Neural cell (in vitro differentiated cells): ENCODE measurements around the gene RAD51B. TPM values are rescaled to one million over a fixed set of nuclear protein-coding genes. Genes with fewer than 3 reads are reported as not detected.

Experiments used
- H2AFZ ChIP-seq: fragments of 200-600, 300-800 bp; sonication (generic), shearing (Covaris generic); 2 replicates; pipeline ENCODE4 v1.6.0; 2014; ENCODE audit warnings: low read depth, mild to moderate bottlenecking, antibody characterized with exemption, low read length, moderate library complexity
- H3F3A ChIP-seq: fragments of 200-600 bp; shearing (Covaris generic); 2 replicates; pipeline ENCODE4 v1.6.1; 2016; ENCODE audit warnings: mild to moderate bottlenecking, moderate library complexity, mixed read lengths, antibody characterized with exemption, low read length; ENCODE audit not compliant: insufficient read depth, poor library complexity, severe bottlenecking
- H3K27ac ChIP-seq: fragments of 200-600, 300-800 bp; sonication (generic), shearing (Covaris generic); 2 replicates; pipeline ENCODE4 v1.5.1; 2014; ENCODE audit warnings: mild to moderate bottlenecking, low read length, moderate library complexity
- H3K27me3 ChIP-seq: fragments of 300-800, 200-600 bp; sonication (generic), shearing (Covaris generic); 2 replicates; pipeline ENCODE4 v1.6.0; 2014; ENCODE audit warnings: mild to moderate bottlenecking, low read depth, low read length, moderate library complexity; ENCODE audit not compliant: insufficient read depth
- H3K36me3 ChIP-seq: fragments of 300-800, 200-600 bp; sonication (generic), shearing (Covaris generic); 2 replicates; pipeline ENCODE4 v1.5.1; 2014; ENCODE audit warnings: mild to moderate bottlenecking, antibody characterized with exemption, low read length, moderate library complexity; ENCODE audit not compliant: insufficient read depth
- H3K4me2 ChIP-seq: fragments of 300-800, 200-600 bp; sonication (generic), shearing (Covaris generic); 2 replicates; pipeline ENCODE4 v1.6.0; 2014; ENCODE audit warnings: mild to moderate bottlenecking, low read length
- H3K4me3 ChIP-seq: fragments of 300-800, 200-600 bp; sonication (generic), shearing (Covaris generic); 2 replicates; pipeline ENCODE4 v1.5.1; 2014; ENCODE audit warnings: mild to moderate bottlenecking, low read length, moderate library complexity
- H3K79me2 ChIP-seq: fragments of 200-600 bp; shearing (Covaris generic); replicated peaks from 2 replicates; pipeline ENCODE4 v1.6.0; 2014; ENCODE audit warnings: mild to moderate bottlenecking, low read length, moderate library complexity; ENCODE audit not compliant: insufficient read depth
- H3K9ac ChIP-seq: fragments of 300-800, 200-600 bp; sonication (generic), shearing (Covaris generic); 2 replicates; pipeline ENCODE4 v1.6.1; 2016; ENCODE audit warnings: mild to moderate bottlenecking, low read length, mixed read lengths
- H3K9me2 ChIP-seq: fragments of 200-600 bp; shearing (Covaris generic); 2 replicates; pipeline ENCODE4 v1.6.1; 2016; ENCODE audit warnings: mild to moderate bottlenecking, low read length, mixed read lengths; ENCODE audit not compliant: insufficient read depth
- H3K9me3 ChIP-seq: fragments of 200-600, 300-800 bp; sonication (generic), shearing (Covaris generic); 2 replicates; pipeline ENCODE4 v1.6.1; 2016; ENCODE audit warnings: mild to moderate bottlenecking, mixed run types, low read length, moderate library complexity, mixed read lengths
- H4K20me1 ChIP-seq: fragments of 200-600 bp; shearing (Covaris generic); 2 replicates; pipeline ENCODE4 v1.6.1; 2016; ENCODE audit warnings: mild to moderate bottlenecking, mixed run types; ENCODE audit not compliant: insufficient read depth
- EP300 ChIP-seq: fragments of 450-650 bp; conservative IDR thresholded peaks from 2 replicates; pipeline ENCODE4 v1.6.1; 2014; ENCODE audit warnings: antibody characterized with exemption, mild to moderate bottlenecking, moderate library complexity; ENCODE audit not compliant: poor library complexity, severe bottlenecking
- EZH2 ChIP-seq: fragments of 200-600, 300-800 bp; shearing (Covaris generic), sonication (generic); IDR thresholded peaks from 2 replicates; pipeline ENCODE4 v1.6.1; 2014; ENCODE audit warnings: antibody characterized with exemption, low read length, borderline replicate concordance, mild to moderate bottlenecking; ENCODE audit not compliant: insufficient read depth, poor library complexity, severe bottlenecking
- MXI1 ChIP-seq: fragments of 450-650 bp; conservative IDR thresholded peaks from 2 replicates; pipeline ENCODE4 v1.6.1; 2014; ENCODE audit warnings: antibody characterized with exemption, mild to moderate bottlenecking; ENCODE audit not compliant: poor library complexity, severe bottlenecking
- POLR2AphosphoS5 ChIP-seq: IDR thresholded peaks from 2 replicates; pipeline ENCODE4 v1.6.1; 2012
- SMC3 ChIP-seq: fragments of 450-650 bp; conservative IDR thresholded peaks from 2 replicates; pipeline ENCODE4 v1.6.1; 2014; ENCODE audit warnings: antibody characterized with exemption, mild to moderate bottlenecking, moderate library complexity; ENCODE audit not compliant: poor library complexity
- polyA plus RNA-seq: library from polyadenylated mRNA; depleted of rRNA; stranded (reverse); fragments of >200 nt; gene quantifications from 2 replicates; pipeline ENCODE4 v1.2.3, GENCODE V29; 2014
- TF ChIP-seq, protein P1 (sequence below): IDR thresholded peaks from 2 replicates; pipeline ENCODE4 v1.6.1; 2012; ENCODE audit warnings: borderline replicate concordance
- TF ChIP-seq, protein P2 (sequence below): fragments of 450-650 bp; IDR thresholded peaks from 2 replicates; pipeline ENCODE4 v1.5.1; 2014; ENCODE audit warnings: antibody characterized with exemption, mild to moderate bottlenecking, moderate library complexity; ENCODE audit not compliant: poor library complexity, severe bottlenecking

Gene RAD51B
- polyA plus RNA-seq, 1 donor from 2014 or later, result 3.1 TPM

DNA sequence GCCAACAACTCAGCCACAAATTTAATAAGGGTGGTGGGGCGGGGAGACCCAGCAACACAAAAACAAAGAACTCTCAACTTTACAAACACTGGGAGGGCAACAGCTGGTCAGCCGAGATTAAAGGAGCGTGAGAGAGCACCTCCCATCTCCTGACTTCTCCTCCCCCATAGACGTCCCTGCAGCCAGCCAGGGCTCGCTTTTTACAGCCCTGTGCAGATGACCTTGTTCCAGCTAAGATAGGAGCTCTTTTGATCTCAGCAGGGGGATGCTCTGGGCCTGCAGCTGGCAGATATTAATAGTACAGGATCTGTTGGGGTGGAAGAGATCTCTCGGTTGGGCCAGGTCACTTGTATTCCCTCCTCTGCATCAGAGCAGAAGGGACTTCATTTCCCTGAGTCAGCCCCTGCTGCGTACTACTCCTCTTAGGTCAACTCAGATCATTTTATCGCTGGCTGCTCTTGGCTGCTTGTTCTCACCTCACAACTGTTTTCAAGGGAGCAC, 475.8 kb downstream of the RAD51B start:
- Histone ChIP-seq H4K20me1 (no peaks in the 10 kb centered on the region), H3K36me3 (no peaks in the 10 kb centered on the region), H3K9me2 (no peaks in the 10 kb centered on the region), H3K79me2 (no peaks in the 10 kb centered on the region), H3K27me3 (no peaks in the 10 kb centered on the region), H3K27ac (no peak overlapping the region), H2AFZ (no peak overlapping the region), H3F3A (no peaks in the 10 kb centered on the region), H3K9ac (no peak overlapping the region), H3K9me3 (no peaks in the 10 kb centered on the region), H3K4me2 (no peak overlapping the region), H3K4me3 (no peak overlapping the region)
- TF ChIP-seq EP300 (no peak), POLR2AphosphoS5 (no peak), SMC3 (no peak)
- TF ChIP-seq, protein P1, sequence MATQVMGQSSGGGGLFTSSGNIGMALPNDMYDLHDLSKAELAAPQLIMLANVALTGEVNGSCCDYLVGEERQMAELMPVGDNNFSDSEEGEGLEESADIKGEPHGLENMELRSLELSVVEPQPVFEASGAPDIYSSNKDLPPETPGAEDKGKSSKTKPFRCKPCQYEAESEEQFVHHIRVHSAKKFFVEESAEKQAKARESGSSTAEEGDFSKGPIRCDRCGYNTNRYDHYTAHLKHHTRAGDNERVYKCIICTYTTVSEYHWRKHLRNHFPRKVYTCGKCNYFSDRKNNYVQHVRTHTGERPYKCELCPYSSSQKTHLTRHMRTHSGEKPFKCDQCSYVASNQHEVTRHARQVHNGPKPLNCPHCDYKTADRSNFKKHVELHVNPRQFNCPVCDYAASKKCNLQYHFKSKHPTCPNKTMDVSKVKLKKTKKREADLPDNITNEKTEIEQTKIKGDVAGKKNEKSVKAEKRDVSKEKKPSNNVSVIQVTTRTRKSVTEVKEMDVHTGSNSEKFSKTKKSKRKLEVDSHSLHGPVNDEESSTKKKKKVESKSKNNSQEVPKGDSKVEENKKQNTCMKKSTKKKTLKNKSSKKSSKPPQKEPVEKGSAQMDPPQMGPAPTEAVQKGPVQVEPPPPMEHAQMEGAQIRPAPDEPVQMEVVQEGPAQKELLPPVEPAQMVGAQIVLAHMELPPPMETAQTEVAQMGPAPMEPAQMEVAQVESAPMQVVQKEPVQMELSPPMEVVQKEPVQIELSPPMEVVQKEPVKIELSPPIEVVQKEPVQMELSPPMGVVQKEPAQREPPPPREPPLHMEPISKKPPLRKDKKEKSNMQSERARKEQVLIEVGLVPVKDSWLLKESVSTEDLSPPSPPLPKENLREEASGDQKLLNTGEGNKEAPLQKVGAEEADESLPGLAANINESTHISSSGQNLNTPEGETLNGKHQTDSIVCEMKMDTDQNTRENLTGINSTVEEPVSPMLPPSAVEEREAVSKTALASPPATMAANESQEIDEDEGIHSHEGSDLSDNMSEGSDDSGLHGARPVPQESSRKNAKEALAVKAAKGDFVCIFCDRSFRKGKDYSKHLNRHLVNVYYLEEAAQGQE, result no peak
- TF ChIP-seq, protein P2, sequence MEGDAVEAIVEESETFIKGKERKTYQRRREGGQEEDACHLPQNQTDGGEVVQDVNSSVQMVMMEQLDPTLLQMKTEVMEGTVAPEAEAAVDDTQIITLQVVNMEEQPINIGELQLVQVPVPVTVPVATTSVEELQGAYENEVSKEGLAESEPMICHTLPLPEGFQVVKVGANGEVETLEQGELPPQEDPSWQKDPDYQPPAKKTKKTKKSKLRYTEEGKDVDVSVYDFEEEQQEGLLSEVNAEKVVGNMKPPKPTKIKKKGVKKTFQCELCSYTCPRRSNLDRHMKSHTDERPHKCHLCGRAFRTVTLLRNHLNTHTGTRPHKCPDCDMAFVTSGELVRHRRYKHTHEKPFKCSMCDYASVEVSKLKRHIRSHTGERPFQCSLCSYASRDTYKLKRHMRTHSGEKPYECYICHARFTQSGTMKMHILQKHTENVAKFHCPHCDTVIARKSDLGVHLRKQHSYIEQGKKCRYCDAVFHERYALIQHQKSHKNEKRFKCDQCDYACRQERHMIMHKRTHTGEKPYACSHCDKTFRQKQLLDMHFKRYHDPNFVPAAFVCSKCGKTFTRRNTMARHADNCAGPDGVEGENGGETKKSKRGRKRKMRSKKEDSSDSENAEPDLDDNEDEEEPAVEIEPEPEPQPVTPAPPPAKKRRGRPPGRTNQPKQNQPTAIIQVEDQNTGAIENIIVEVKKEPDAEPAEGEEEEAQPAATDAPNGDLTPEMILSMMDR, result no peak

DNA sequence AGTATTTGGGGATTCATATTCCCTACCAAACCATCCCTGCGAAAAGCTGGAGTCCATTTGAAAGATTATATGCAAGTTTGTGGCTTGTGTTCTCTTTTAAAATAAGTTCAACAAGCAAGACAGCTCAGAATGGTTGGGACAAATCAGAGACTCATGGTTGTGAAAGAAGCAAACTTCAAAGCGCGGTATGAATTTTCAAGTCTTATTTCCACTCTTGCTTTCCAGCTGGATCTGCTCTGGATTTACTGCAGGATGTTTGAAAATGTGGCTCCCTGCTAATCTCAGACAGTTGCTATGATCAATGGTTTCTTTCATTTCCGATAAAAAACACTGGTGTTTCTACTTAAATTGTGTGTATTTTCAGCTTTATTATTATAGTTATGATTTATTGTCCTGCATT, 477.5 kb downstream of the RAD51B start:
- H2AFZ ChIP-seq, result no peak overlapping the region
- H3K9me2 ChIP-seq, result no peaks in the 10 kb centered on the region
- TF ChIP-seq, protein P1, result no peak
- TF ChIP-seq EZH2, result no peak
- TF ChIP-seq MXI1, result no peak
- H3K27me3 ChIP-seq, result no peaks in the 10 kb centered on the region
- H3K4me3 ChIP-seq, result no peak overlapping the region
- H3K36me3 ChIP-seq, result no peaks in the 10 kb centered on the region
- H3K9ac ChIP-seq, result no peak overlapping the region
- no peaks in the 10 kb centered on the region for H3F3A ChIP-seq
- H3K9me3 ChIP-seq, result no peaks in the 10 kb centered on the region
- no peaks in the 10 kb centered on the region for H4K20me1 ChIP-seq
- no peak overlapping the region for H3K4me2 ChIP-seq
- H3K27ac ChIP-seq, result no peak overlapping the region
- no peaks in the 10 kb centered on the region for H3K79me2 ChIP-seq
